Measurements from ENCODE around the gene SCAI.

The SCAI gene

DNA sequence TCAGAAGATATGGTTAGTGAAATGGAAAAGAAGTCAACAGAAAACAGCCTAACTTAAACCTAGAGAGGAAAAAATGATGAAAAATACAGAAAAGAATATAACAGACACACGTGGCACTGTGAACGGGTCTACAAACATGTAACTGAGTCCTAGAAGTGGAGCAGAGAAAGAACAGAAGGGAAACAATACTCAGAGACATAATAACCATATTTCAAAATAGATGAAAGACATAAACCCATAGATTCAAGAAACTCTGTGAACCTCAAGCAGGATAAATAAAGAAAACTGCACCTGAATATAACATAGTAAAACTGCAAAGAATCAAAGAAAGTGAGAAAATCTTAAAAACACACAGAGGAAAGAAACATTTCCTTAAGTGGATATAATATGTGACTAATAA is 134.7 kb downstream of the SCAI start:
- H3K27ac ChIP-seq (ENCODE audit: low read depth, low read length): no peak overlapping the region
- H3K4me2 ChIP-seq (ENCODE audit: low read depth, low read length, poor library complexity, severe bottlenecking): no peak overlapping the region
- no peaks in the 10 kb centered on the region for H3K36me3 ChIP-seq (ENCODE audit: low read length)
- no peak overlapping the region for H2AFZ ChIP-seq (ENCODE audit: low read depth, low read length, severe bottlenecking)
- H3F3A ChIP-seq (ENCODE audit: insufficient read depth): no peaks in the 10 kb centered on the region
- no peaks in the 10 kb centered on the region for H3K9me3 ChIP-seq (ENCODE audit: insufficient read depth, low read length)
- TF ChIP-seq EZH2phosphoT487 (conservative IDR thresholded peaks at IDR 0.05; ENCODE audit: low read length): no peak
- TF ChIP-seq, protein P1, sequence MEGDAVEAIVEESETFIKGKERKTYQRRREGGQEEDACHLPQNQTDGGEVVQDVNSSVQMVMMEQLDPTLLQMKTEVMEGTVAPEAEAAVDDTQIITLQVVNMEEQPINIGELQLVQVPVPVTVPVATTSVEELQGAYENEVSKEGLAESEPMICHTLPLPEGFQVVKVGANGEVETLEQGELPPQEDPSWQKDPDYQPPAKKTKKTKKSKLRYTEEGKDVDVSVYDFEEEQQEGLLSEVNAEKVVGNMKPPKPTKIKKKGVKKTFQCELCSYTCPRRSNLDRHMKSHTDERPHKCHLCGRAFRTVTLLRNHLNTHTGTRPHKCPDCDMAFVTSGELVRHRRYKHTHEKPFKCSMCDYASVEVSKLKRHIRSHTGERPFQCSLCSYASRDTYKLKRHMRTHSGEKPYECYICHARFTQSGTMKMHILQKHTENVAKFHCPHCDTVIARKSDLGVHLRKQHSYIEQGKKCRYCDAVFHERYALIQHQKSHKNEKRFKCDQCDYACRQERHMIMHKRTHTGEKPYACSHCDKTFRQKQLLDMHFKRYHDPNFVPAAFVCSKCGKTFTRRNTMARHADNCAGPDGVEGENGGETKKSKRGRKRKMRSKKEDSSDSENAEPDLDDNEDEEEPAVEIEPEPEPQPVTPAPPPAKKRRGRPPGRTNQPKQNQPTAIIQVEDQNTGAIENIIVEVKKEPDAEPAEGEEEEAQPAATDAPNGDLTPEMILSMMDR (IDR thresholded peaks at IDR 0.05; ENCODE audit: insufficient read depth, low read length, poor library complexity, severe bottlenecking): no peak
- no peaks in the 10 kb centered on the region for H3K79me2 ChIP-seq (ENCODE audit: insufficient read depth, low read length)
- H3K4me3 ChIP-seq (ENCODE audit: insufficient read depth, low read length, poor library complexity, severe bottlenecking): no peak overlapping the region
- no peaks in the 10 kb centered on the region for H3K9me2 ChIP-seq (replicated peaks; ENCODE audit: insufficient read depth, low read length)
- H4K20me1 ChIP-seq (ENCODE audit: low read depth, low read length): no peaks in the 10 kb centered on the region
- H3K27me3 ChIP-seq (ENCODE audit: low read length): no peaks in the 10 kb centered on the region
- no peak overlapping the region for H3K9ac ChIP-seq (ENCODE audit: low read length)

DNA sequence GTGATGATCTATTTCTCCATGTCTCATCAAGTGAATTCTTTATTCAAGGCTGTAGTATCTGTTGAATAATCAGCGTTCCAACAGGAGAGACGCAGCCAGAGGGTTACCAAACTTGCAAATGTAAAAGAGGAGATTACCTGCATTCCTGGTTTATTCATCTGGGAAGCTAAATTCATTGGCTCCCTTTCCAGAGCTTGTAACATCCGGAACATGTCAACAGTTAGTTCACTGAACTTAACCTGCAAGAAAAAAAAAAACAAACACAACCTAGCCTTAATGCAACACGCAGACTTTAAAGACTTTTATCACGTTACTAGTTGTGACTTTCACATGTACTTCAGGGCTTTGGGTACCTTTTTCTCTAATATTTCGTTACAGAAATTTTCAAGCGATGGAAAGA is 140.0 kb downstream of the SCAI start:
- no peaks in the 10 kb centered on the region; the same call in 1 of the 2 replicates for H3K36me3 ChIP-seq (ENCODE audit: low read length)
- H3K9me2 ChIP-seq (replicated peaks; ENCODE audit: insufficient read depth, low read length): no peaks in the 10 kb centered on the region
- H3K4me3 ChIP-seq (ENCODE audit: insufficient read depth, low read length, poor library complexity, severe bottlenecking): no peak overlapping the region
- TF ChIP-seq, protein P1 (IDR thresholded peaks at IDR 0.05; ENCODE audit: insufficient read depth, low read length, poor library complexity, severe bottlenecking): no peak
- TF ChIP-seq EZH2phosphoT487 (conservative IDR thresholded peaks at IDR 0.05; ENCODE audit: low read length): no peak
- H3F3A ChIP-seq (ENCODE audit: insufficient read depth): no peaks in the 10 kb centered on the region
- no peak overlapping the region for H3K4me2 ChIP-seq (ENCODE audit: low read depth, low read length, poor library complexity, severe bottlenecking)
- H3K27me3 ChIP-seq (ENCODE audit: low read length): no peaks in the 10 kb centered on the region
- no peak overlapping the region for H3K27ac ChIP-seq (ENCODE audit: low read depth, low read length)
- no peaks in the 10 kb centered on the region for H3K9me3 ChIP-seq (ENCODE audit: insufficient read depth, low read length)
- no peaks in the 10 kb centered on the region for H4K20me1 ChIP-seq (ENCODE audit: low read depth, low read length)
- no peak overlapping the region for H3K9ac ChIP-seq (ENCODE audit: low read length)
- no peak overlapping the region for H2AFZ ChIP-seq (ENCODE audit: low read depth, low read length, severe bottlenecking)
- no peaks in the 10 kb centered on the region for H3K79me2 ChIP-seq (ENCODE audit: insufficient read depth, low read length)

- Histone ChIP-seq H3K9ac (ENCODE audit: low read length) (no peak overlapping the region), H3K27me3 (ENCODE audit: low read length) (no peaks in the 10 kb centered on the region), H3K4me2 (ENCODE audit: low read depth, low read length, poor library complexity, severe bottlenecking) (no peak overlapping the region), H2AFZ (ENCODE audit: low read depth, low read length, severe bottlenecking) (no peak overlapping the region), H3K79me2 (ENCODE audit: insufficient read depth, low read length) (no peaks in the 10 kb centered on the region), H3K9me2 (replicated peaks; ENCODE audit: insufficient read depth, low read length) (no peaks in the 10 kb centered on the region), H3K36me3 (ENCODE audit: low read length) (peaks cover 6% of the 10 kb centered on the region; the same call in 1 of the 2 replicates), H4K20me1 (ENCODE audit: low read depth, low read length) (no peaks in the 10 kb centered on the region), H3F3A (ENCODE audit: insufficient read depth) (no peaks in the 10 kb centered on the region), H3K4me3 (ENCODE audit: insufficient read depth, low read length, poor library complexity, severe bottlenecking) (no peak overlapping the region), H3K27ac (ENCODE audit: low read depth, low read length) (no peak overlapping the region), H3K9me3 (ENCODE audit: insufficient read depth, low read length) (no peaks in the 10 kb centered on the region)
- TF ChIP-seq EZH2phosphoT487 (conservative IDR thresholded peaks at IDR 0.05; ENCODE audit: low read length): no peak
- TF ChIP-seq, protein P1 (IDR thresholded peaks at IDR 0.05; ENCODE audit: insufficient read depth, low read length, poor library complexity, severe bottlenecking): no peak
Observed at GRCh38 chr9:124983698-124984097, 159.6 kb downstream of the SCAI start.

All from SU-DHL-6 (cell line).